ENCODE measurements around the gene NRF1. TPM values are rescaled to one million over a fixed set of nuclear protein-coding genes. Genes with fewer than 3 reads are reported as not detected.

Gene NRF1
- total and polyA plus RNA-seq, 10 of the 15 experiments (the other 5 are each of a cell fraction or from before 2014, with no cell fraction given), result 3.5 to 23.1 (median 13.5) TPM

DNA sequence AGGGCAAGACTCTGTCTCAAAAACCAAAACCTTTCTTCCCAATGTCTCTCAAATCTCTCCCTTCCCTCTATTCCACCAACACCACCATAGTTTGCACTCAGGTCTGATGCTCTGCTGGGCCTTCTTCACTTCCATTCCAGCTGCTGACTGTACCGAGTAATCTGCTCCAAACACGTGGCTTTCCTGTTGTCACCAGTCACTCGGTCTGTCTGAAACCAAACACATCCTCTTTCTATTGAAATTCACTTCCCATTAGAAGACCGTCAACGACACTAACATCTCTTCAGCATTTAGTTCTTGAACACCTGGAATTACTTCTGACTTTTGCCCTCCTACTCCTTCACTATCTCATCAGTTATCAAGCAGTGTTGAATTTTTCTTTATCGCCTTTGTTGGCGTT, 4.7 kb upstream of the NRF1 start (continued):
- TF ChIP-seq SMAD1 (IDR thresholded peaks at IDR 0.05; ENCODE audit: low read depth, partially characterized antibody) (no peak), BACH1 (IDR thresholded peaks at IDR 0.05; ENCODE audit: borderline replicate concordance) (no peak), BHLHE40 (IDR thresholded peaks at IDR 0.05; ENCODE audit: borderline replicate concordance in 1 of 2, low read depth in 2 of 2, low read length in 1 of 2) (no peak), TCF12 (IDR thresholded peaks at IDR 0.05; ENCODE audit: low read depth, low read length) (0 out of 2 replicates have a peak, but pooled peaks have one; percentile 20), RAD51 (IDR thresholded peaks at IDR 0.05) (no peak), CBFB (IDR thresholded peaks at IDR 0.05; ENCODE audit: low read depth) (no peak), SPI1 (IDR thresholded peaks at IDR 0.05; ENCODE audit: borderline replicate concordance, insufficient read depth, low read depth, low read length) (peak; percentile 71; the same call in 1 of the 2 replicates), ATF7 (IDR thresholded peaks at IDR 0.05; ENCODE audit: low read depth) (no peak), RBBP5 (conservative IDR thresholded peaks at IDR 0.05) (no peak), ZSCAN29 (IDR thresholded peaks at IDR 0.05) (no peak), IKZF2 (IDR thresholded peaks at IDR 0.05) (peak in 1 of 2 experiments; percentile 35; a peak in 1 of 4 replicates), RUNX3 (IDR thresholded peaks at IDR 0.05; ENCODE audit: low read length) (0 out of 2 replicates have a peak, but pooled peaks have one; percentile 16)
- TF ChIP-seq, protein P1, sequence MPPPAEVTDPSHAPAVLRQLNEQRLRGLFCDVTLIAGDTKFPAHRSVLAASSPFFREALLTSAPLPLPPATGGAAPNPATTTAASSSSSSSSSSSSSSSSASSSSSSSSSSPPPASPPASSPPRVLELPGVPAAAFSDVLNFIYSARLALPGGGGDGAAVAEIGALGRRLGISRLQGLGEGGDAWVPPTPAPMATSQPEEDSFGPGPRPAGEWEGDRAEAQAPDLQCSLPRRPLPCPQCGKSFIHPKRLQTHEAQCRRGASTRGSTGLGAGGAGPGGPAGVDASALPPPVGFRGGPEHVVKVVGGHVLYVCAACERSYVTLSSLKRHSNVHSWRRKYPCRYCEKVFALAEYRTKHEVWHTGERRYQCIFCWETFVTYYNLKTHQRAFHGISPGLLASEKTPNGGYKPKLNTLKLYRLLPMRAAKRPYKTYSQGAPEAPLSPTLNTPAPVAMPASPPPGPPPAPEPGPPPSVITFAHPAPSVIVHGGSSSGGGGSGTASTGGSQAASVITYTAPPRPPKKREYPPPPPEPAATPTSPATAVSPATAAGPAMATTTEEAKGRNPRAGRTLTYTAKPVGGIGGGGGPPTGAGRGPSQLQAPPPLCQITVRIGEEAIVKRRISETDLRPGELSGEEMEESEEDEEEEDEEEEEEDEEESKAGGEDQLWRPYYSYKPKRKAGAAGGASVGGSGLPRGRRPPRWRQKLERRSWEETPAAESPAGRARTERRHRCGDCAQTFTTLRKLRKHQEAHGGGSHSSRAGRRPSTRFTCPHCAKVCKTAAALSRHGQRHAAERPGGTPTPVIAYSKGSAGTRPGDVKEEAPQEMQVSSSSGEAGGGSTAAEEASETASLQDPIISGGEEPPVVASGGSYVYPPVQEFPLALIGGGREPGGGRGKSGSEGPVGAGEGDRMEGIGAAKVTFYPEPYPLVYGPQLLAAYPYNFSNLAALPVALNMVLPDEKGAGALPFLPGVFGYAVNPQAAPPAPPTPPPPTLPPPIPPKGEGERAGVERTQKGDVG (CRISPR knock-in tag; IDR thresholded peaks at IDR 0.05), result no peak
